ENCODE results near the gene CMC4. TPM values are rescaled to one million over a fixed set of nuclear protein-coding genes. Genes with fewer than 3 reads are reported as not detected.

CMC4 gene
- polyA plus RNA-seq, 1 donor from 2014 or later: 16.4 TPM

GRCh38 chrX:155020591-155020990, 50.3 kb downstream of the CMC4 start:
- H3K9me3 ChIP-seq (ENCODE audit: low read length): no peaks in the 10 kb centered on the region
- H3F3A ChIP-seq (ENCODE audit: insufficient read depth, low read length, poor library complexity, severe bottlenecking): no peaks in the 10 kb centered on the region
- H3K27ac ChIP-seq (ENCODE audit: low read length): no peak overlapping the region
- H3K79me2 ChIP-seq (replicated peaks; ENCODE audit: insufficient read depth, low read length): no peaks in the 10 kb centered on the region
- TF ChIP-seq CTCF (IDR thresholded peaks at IDR 0.05; ENCODE audit: poor library complexity, severe bottlenecking) (no peak), EZH2 (IDR thresholded peaks at IDR 0.05; ENCODE audit: borderline replicate concordance, insufficient read depth, low read length, poor library complexity, severe bottlenecking) (no peak), MXI1 (conservative IDR thresholded peaks at IDR 0.05; ENCODE audit: poor library complexity, severe bottlenecking) (no peak), EP300 (conservative IDR thresholded peaks at IDR 0.05; ENCODE audit: poor library complexity, severe bottlenecking) (no peak), TAF1 (IDR thresholded peaks at IDR 0.05; ENCODE audit: low read depth) (no peak), SMC3 (conservative IDR thresholded peaks at IDR 0.05; ENCODE audit: poor library complexity) (no peak), RAD21 (conservative IDR thresholded peaks at IDR 0.05) (no peak), POLR2AphosphoS5 (IDR thresholded peaks at IDR 0.05) (no peak)
- TF ChIP-seq, protein P1, sequence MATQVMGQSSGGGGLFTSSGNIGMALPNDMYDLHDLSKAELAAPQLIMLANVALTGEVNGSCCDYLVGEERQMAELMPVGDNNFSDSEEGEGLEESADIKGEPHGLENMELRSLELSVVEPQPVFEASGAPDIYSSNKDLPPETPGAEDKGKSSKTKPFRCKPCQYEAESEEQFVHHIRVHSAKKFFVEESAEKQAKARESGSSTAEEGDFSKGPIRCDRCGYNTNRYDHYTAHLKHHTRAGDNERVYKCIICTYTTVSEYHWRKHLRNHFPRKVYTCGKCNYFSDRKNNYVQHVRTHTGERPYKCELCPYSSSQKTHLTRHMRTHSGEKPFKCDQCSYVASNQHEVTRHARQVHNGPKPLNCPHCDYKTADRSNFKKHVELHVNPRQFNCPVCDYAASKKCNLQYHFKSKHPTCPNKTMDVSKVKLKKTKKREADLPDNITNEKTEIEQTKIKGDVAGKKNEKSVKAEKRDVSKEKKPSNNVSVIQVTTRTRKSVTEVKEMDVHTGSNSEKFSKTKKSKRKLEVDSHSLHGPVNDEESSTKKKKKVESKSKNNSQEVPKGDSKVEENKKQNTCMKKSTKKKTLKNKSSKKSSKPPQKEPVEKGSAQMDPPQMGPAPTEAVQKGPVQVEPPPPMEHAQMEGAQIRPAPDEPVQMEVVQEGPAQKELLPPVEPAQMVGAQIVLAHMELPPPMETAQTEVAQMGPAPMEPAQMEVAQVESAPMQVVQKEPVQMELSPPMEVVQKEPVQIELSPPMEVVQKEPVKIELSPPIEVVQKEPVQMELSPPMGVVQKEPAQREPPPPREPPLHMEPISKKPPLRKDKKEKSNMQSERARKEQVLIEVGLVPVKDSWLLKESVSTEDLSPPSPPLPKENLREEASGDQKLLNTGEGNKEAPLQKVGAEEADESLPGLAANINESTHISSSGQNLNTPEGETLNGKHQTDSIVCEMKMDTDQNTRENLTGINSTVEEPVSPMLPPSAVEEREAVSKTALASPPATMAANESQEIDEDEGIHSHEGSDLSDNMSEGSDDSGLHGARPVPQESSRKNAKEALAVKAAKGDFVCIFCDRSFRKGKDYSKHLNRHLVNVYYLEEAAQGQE (IDR thresholded peaks at IDR 0.05; ENCODE audit: borderline replicate concordance): no peak
- H3K9me2 ChIP-seq (ENCODE audit: insufficient read depth, low read length): no peaks in the 10 kb centered on the region
- no peak overlapping the region for H2AFZ ChIP-seq (ENCODE audit: low read depth, low read length)
- no peak overlapping the region for H3K4me2 ChIP-seq (ENCODE audit: low read length)
- no peak overlapping the region for H3K9ac ChIP-seq (ENCODE audit: low read length)
- H3K4me3 ChIP-seq (ENCODE audit: low read length): no peak overlapping the region
- no peaks in the 10 kb centered on the region for H4K20me1 ChIP-seq (ENCODE audit: insufficient read depth)
- H3K27me3 ChIP-seq (ENCODE audit: insufficient read depth, low read depth, low read length): no peaks in the 10 kb centered on the region
- H3K36me3 ChIP-seq (ENCODE audit: insufficient read depth, low read length): no peaks in the 10 kb centered on the region

Other genes with a start within 250 kb of the CMC4 start
- not detected in 2 replicates for gene SMIM9, start 236.5 kb downstream of the CMC4 start, polyA plus RNA-seq
- gene F8A1, start 184.8 kb downstream of the CMC4 start, polyA plus RNA-seq: 1.8 and 2.1 TPM in 2 replicates
- 2.1 TPM in 2 replicates for gene F8, start 48.4 kb downstream of the CMC4 start, polyA plus RNA-seq
- 139 and 141 TPM in 2 replicates for gene FUNDC2, start 44.3 kb downstream of the CMC4 start, polyA plus RNA-seq
- 1.1 and 2.4 TPM in 2 replicates for gene MTCP1, start within 50 bp of the CMC4 start, polyA plus RNA-seq
- 17.2 and 28.1 TPM in 2 replicates for gene BRCC3, start 372 bp upstream of the CMC4 start, polyA plus RNA-seq
- 321 and 369 TPM in 2 replicates for gene VBP1, start 145.3 kb upstream of the CMC4 start, polyA plus RNA-seq
- 26.2 and 27.4 TPM in 2 replicates for gene RAB39B, start 193.4 kb upstream of the CMC4 start, polyA plus RNA-seq

All from neural cell (in vitro differentiated cells).